ENCODE data around the gene FIP1L1.
A peak's percentile ranks its signal among the peaks of the same experiment; 100 is the strongest.
"Not testable (repeated sequence)": the region's sequence is repeated elsewhere in the genome, so short reads cannot be mapped to it uniquely, and the experiment has no call there.

The FIP1L1 gene

DNA sequence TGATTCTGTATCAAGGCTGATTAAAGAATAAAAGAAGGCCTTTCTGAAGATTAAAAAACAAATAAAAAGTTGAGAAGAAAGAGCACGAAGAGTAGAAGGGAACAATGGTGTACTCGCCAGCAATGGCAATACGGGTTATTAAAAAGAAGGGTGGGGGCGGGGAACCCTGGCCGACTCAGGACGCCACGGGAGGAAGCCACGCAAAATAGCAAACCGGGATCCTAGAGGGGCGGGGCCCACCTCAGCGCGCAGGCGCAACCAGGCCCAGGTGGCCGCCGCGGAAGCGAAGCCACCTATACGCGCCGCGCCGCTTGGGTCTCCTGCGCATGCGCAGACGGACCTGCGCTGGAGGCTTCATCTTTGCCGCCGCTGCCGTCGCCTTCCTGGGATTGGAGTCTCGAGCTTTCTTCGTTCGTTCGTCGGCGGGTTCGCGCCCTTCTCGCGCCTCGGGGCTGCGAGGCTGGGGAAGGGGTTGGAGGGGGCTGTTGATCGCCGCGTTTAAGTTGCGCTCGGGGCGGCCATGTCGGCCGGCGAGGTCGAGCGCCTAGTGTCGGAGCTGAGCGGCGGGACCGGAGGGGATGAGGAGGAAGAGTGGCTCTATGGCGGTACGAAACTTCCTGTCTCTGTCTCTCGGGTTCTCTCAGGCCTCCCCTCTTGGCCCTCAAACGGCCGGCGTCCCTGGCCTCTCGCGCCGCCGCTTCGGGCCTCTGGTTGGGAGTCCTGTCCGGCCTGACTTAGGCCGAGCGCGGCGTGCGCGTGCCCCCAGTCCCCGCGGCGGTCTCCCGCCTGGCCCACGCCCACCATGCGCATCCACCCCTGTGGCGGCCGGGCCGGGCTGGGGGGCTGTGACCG, at the start of gene FIP1L1:
FIP1L1 (plus strand) TSS at position 323 of the 852 bp plus-strand sequence; CDS start at position 521, 198 bp downstream.
- peak; percentile 13 to 94 (median 78) for DNase-seq

DNA sequence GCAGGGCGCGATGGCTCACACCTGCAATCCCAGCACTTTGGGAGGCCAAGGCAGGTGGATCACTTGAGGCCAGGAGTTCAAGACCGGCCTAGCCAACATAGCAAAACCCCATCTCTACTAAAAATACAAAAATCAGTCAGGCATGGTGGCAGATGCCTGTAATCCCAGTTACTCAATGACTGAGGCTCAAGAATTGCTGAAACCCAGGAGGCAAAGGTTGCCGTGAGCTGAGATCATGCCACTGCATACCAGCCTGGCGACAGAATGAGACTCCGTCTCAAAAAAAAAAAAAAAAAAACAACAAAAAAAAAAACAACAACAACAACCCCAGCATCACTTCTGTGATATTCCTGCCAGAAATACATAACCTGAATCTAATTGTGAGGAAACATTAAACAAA, 42.5 kb upstream of the FIP1L1 start:
- not testable (repeated sequence) for DNase-seq

- not testable (repeated sequence) for DNase-seq
Measured at GRCh38 chr4:53340145-53340544, 37.3 kb upstream of the FIP1L1 start.

GRCh38 chr4:53346392-53346791, 31.0 kb upstream of the FIP1L1 start:
- DNase-seq: not testable (repeated sequence)

DNA sequence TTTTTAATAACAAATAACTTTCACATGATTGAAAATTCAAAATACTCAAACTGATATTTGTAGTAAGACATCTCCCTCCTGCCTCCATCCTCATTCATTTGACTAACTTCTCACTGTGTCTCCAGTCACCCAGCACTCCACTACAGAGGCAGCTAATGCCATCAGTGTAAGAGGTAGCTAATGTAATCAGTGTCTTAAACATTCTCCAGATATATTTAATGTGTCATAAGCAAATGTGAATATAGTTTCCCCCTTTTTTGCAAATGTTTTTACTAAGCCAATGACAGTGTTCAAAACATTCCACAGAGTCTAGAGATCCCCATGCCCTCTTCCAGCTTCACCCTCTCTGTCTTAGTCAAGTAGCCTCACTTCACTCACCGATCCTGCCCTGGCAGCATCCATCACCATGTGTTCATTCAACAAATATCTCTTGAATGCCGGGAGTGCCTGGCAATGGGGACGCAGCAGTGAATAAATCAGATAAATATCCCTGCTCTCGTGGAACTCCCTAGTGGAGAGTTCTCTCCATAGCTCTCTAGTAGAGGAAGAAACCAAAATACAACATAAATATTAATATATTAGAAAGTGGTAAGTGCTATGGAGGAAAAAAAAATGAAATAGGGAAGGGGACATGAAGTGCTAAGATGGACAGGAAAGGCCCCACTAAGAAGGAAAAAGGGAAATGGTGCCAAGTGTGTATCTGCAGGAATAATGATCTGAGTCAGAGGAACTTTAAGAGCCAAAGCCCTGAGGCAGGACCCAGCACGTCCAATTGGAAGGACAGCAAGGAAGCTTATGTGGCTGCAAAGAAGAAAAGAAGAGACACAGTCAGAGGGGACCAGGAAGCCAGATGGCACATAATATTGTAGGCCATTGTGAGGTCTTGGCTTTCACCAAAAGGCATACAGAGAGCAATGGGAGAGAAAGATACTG, 30.3 kb upstream of the FIP1L1 start:
- DNase-seq: peak in 4 of 56 donors; percentile 1 to 16 (median 6)

GRCh38 chr4:53348046-53348445, 29.4 kb upstream of the FIP1L1 start:
- DNase-seq: no peak

- no peak for DNase-seq
Measured at GRCh38 chr4:53349091-53349491, 28.4 kb upstream of the FIP1L1 start.

GRCh38 chr4:53354012-53354722, 23.3 kb upstream of the FIP1L1 start:
- DNase-seq: no peak

- DNase-seq: no peak
Measured at GRCh38 chr4:53355930-53356521, 21.4 kb upstream of the FIP1L1 start.

DNA sequence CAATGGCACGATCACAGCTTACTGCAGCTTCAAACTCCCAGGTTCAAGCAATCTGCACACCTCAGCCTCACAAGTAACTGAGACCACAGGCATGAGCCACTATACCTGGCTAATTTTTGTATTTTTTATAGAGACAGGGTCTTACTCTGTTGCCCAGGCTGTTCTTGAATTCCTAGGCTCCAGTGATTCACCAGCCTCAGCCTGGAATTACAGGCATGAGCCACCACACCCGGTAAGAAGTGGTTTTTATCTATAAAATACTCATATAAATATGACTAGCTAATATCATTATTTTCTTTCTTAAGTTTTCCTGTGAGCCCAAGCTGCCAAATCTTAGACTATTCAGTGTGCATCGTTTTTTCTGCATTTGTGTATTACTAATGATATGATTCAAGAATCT, 16.0 kb upstream of the FIP1L1 start:
- no peak for DNase-seq

GRCh38 chr4:53362093-53362492, 15.3 kb upstream of the FIP1L1 start:
- DNase-seq: no peak

DNA sequence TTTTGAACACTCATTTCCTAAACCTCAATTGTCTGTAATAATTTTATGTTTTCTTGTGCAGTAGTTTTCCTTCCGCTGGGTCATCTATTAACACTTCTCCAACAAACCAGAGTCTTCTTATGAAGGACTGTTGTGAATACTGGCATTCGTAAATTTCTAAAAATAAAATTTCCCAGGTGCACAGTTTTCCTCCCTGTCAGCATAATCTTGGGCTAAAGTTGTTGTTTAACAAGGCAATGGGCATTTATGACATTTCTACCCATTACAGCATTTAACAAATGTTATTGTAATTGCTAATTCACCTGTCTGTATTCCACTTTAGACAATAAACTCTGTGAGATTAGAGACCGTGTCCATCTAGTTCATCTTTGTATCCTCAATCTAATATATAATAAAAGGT, 12.8 kb upstream of the FIP1L1 start:
- DNase-seq: no peak

GRCh38 chr4:53365121-53365485, 12.3 kb upstream of the FIP1L1 start:
- DNase-seq: peak in 1 of 56 donors; percentile 21

GRCh38 chr4:53365486-53366300, 11.7 kb upstream of the FIP1L1 start, which contains the start of gene SCFD2:
SCFD2 (minus strand) TSS chr4:53366061.
- DNase-seq: peak; percentile 70 to 99 (median 95)

GRCh38 chr4:53366301-53366716, 11.1 kb upstream of the FIP1L1 start:
- no peak for DNase-seq

DNA sequence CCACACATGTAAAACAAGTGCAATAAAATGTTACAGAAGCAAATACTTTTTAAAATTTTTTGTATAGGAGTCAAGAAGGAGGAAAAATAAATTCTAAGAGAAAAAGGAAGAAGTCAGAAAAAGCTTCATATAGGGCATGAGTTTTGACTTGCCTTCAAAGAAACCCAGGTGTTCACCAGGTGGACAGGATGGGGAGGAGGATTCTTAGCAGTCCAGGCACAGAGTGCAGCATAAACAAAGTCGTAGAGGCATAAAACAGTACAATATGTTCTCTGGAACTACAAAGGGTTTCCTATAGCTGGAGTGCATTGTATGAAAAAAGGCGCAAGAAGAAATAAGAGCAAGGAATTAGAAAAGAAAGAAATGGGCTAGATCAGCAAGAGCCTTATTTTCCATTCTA, 9.7 kb upstream of the FIP1L1 start:
- no peak for DNase-seq

- DNase-seq: no peak
Measured at GRCh38 chr4:53371049-53371448, 6.4 kb upstream of the FIP1L1 start.

- DNase-seq: no peak
Measured at GRCh38 chr4:53371843-53372521, 5.5 kb upstream of the FIP1L1 start.

GRCh38 chr4:53374777-53375258, 2.6 kb upstream of the FIP1L1 start:
- DNase-seq: no peak

Measured in amygdala (tissue), 56 donors.